B cell (primary cell): ENCODE results near the gene ADAMTS14. TPM values are rescaled to one million over a fixed set of nuclear protein-coding genes. Genes with fewer than 3 reads are reported as not detected.

ENCODE experiments used
- ATAC-seq: fragments of 200-7000 bp; cut with Tn5 transposase; one replicate; pipeline ENCODE4 v1.10.0; 2021; ENCODE audit warnings: low read depth, mild to moderate bottlenecking, moderate number of reproducible peaks, moderate library complexity
- CTCF ChIA-PET: fragments of 350-600 bp; sonication (Branson Sonifier 250); formaldehyde crosslinking; loops from one replicate; lab custom pipeline; 2021; ENCODE audit warnings: antibody characterized with exemption, inconsistent platforms; lab: Charles Lee
- POLR2A ChIA-PET: fragments of 350-600 bp; sonication (Branson Sonifier 250); formaldehyde crosslinking; loops from one replicate; lab custom pipeline; 2021; ENCODE audit warnings: antibody characterized with exemption; lab: Charles Lee
- DNase-seq: peaks from one replicate; pipeline ENCODE4 v3.0.0; 2013
- H2AFZ ChIP-seq: 2 replicates; pipeline ENCODE4 v1.6.1; 2012; ENCODE audit warnings: mild to moderate bottlenecking, low read depth, low read length; ENCODE audit not compliant: insufficient read depth, poor library complexity, severe bottlenecking
- H3K27ac ChIP-seq, 2 donors: 1 replicate in 1 of 2; 2 replicates in 1 of 2; pipeline ENCODE4 v1.5.1; 2012 to 2013; ENCODE audit warnings: low read length in 2 of 2, mild to moderate bottlenecking in 2 of 2, moderate library complexity in 1 of 2
- H3K27me3 ChIP-seq, 4 experiments: fragments of 200-600 bp in 1 of 4; sonication (generic) in 1 of 4; replicated peaks in 1 of 4; 1 replicate in 2 of 4; 2 replicates in 2 of 4; pipeline versions ENCODE4 v1.6.1 to v1.7.0; 2013 to 2016; ENCODE audit warnings: low read length in 3 of 4, mild to moderate bottlenecking in 2 of 4, mixed read lengths in 1 of 4, moderate library complexity in 1 of 4; ENCODE audit not compliant: insufficient read depth in 4 of 4, control insufficient read depth in 3 of 4; ENCODE audit errors: control extremely low read depth in 1 of 4
- H3K36me3 ChIP-seq, 2 experiments: replicated peaks in 1 of 2; 1 replicate in 1 of 2; 2 replicates in 1 of 2; pipeline versions ENCODE4 v1.6.1 to v1.7.1; 2013; ENCODE audit warnings: low read length in 1 of 2; ENCODE audit not compliant: insufficient read depth in 2 of 2, control insufficient read depth in 1 of 2; ENCODE audit errors: control extremely low read depth in 1 of 2, extremely low read depth in 1 of 2
- H3K4me1 ChIP-seq, 2 donors: fragments of 200-600 bp in 1 of 2; sonication (generic) in 1 of 2; 1 replicate in 1 of 2; 2 replicates in 1 of 2; pipeline versions ENCODE4 v1.5.1 to v1.6.1; 2013 to 2017; ENCODE audit warnings: low read length in 2 of 2; ENCODE audit not compliant: control insufficient read depth in 2 of 2, insufficient read depth in 2 of 2
- H3K4me2 ChIP-seq: replicated peaks from 2 replicates; pipeline ENCODE3; 2012; ENCODE audit warnings: mild to moderate bottlenecking, low read depth, low read length; ENCODE audit not compliant: poor library complexity, severe bottlenecking
- H3K4me3 ChIP-seq, 5 experiments: fragments of 200-600 bp in 1 of 5; sonication (generic) in 1 of 5; 1 replicate in 3 of 5; 2 replicates in 2 of 5; pipeline versions ENCODE4 v1.5.1 to v1.7.0; 2011 to 2016; ENCODE audit warnings: low read length in 4 of 5, mild to moderate bottlenecking in 4 of 5, low read depth in 2 of 5, control low read depth in 1 of 5, moderate library complexity in 1 of 5; ENCODE audit not compliant: insufficient read depth in 1 of 5; ENCODE audit errors: control extremely low read depth in 1 of 5, extremely low read depth in 1 of 5
- H3K79me2 ChIP-seq: fragments of 200-600 bp; sonication (generic); one replicate; pipeline ENCODE4 v1.6.0; 2016; ENCODE audit warnings: low read length; ENCODE audit not compliant: control insufficient read depth, insufficient read depth
- H3K9ac ChIP-seq: fragments of 200-600 bp; sonication (generic); 2 replicates; pipeline ENCODE4 v1.6.1; 2017; ENCODE audit warnings: mild to moderate bottlenecking, low read length, moderate library complexity
- H3K9me3 ChIP-seq, 3 donors: one replicate each; pipeline versions ENCODE4 v1.6.1 to v1.7.1; 2013; ENCODE audit warnings: low read length in 2 of 3; ENCODE audit not compliant: control insufficient read depth in 2 of 3, insufficient read depth in 1 of 3; ENCODE audit errors: control extremely low read depth in 1 of 3
- H4K20me1 ChIP-seq: 2 replicates; pipeline ENCODE4 v1.6.0; 2012; ENCODE audit warnings: mild to moderate bottlenecking, low read length; ENCODE audit not compliant: insufficient read depth, control insufficient read depth, poor library complexity, severe bottlenecking
- H3K27ac Mint-ChIP-seq: one replicate; pipeline ENCODE4 v1.8.0; 2021; ENCODE audit warnings: mixed read lengths
- H3K27me3 Mint-ChIP-seq: one replicate; pipeline ENCODE4 v1.8.0; 2021; ENCODE audit warnings: mixed read lengths
- H3K4me1 Mint-ChIP-seq: one replicate; pipeline ENCODE4 v1.8.0; 2021; ENCODE audit warnings: mixed read lengths
- H3K4me3 Mint-ChIP-seq: one replicate; pipeline ENCODE4 v1.8.0; 2021; ENCODE audit warnings: mixed read lengths
- H3K9me3 Mint-ChIP-seq: one replicate; pipeline ENCODE4 v1.8.0; 2022; ENCODE audit warnings: mixed read lengths; ENCODE audit not compliant: insufficient read depth
- CTCF ChIP-seq: fragments of 200-600 bp; IDR thresholded peaks from one replicate; pipeline ENCODE4 v1.8.0; 2022; ENCODE audit warnings: antibody characterized with exemption, mild to moderate bottlenecking
- EZH2 ChIP-seq: IDR thresholded peaks from 2 replicates; pipeline ENCODE4 v1.6.1; 2012; ENCODE audit warnings: borderline replicate concordance, low read depth, mild to moderate bottlenecking, moderate library complexity, low read length; ENCODE audit not compliant: insufficient read depth, poor library complexity, severe bottlenecking
- WGBS: methylation state at CpG from one replicate; pipeline ENCODE4 v1.1.5; 2013; ENCODE audit warnings: missing lambda C conversion rate; ENCODE audit not compliant: insufficient coverage; 5-methylcytosine and 5-hydroxymethylcytosine counted together
- intact Hi-C: fragments of 100-400 bp; cut with micrococcal nuclease; formaldehyde crosslinking; loops from one replicate; pipeline ENCODE4 v1.10.0; 2022
- polyA plus RNA-seq: library from polyadenylated mRNA; depleted of rRNA; stranded (reverse); fragments of >200 nt; gene quantifications from 2 replicates; pipeline ENCODE4 v1.2.3, GENCODE V29; 2012
- total RNA-seq, 2 donors: library from RNA; stranded (reverse); fragments of 120-200 nt in 1 of 2; gene quantifications; 1 replicate in 1 of 2; 2 replicates in 1 of 2; pipeline versions ENCODE4 v1.2.3 to v1.2.4, GENCODE V29; 2013 to 2022

ADAMTS14 gene
- total and polyA plus RNA-seq, 2 donors (not counting 1 experiment from before 2014, with no cell fraction given): not detected

- CTCF ChIA-PET: no interaction called here
Observed at GRCh38 chr10:70699659-70700174, 27.4 kb downstream of the ADAMTS14 start.

More at GRCh38 chr10:70699659-70700174, 27.4 kb downstream of the ADAMTS14 start:
- Histone ChIP-seq H2AFZ (no peak overlapping the region), H3K36me3 (no peaks in the 10 kb centered on the region), H3K79me2 (no peaks in the 10 kb centered on the region), H3K27me3 (no peaks in the 10 kb centered on the region), H3K4me2 (no peak overlapping the region), H3K4me1 (no peaks in the 10 kb centered on the region), H3K27ac (no peak overlapping the region), H4K20me1 (no peaks in the 10 kb centered on the region), H3K9ac (no peak overlapping the region), H3K4me3 (no peak overlapping the region), H3K9me3 (no peaks in the 10 kb centered on the region)
- no peak for DNase-seq
- Mint-ChIP-seq H3K27ac (no peak overlapping the region), H3K4me1 (no peaks in the 10 kb centered on the region), H3K9me3 (no peaks in the 10 kb centered on the region), H3K4me3 (no peak overlapping the region), H3K27me3 (no peaks in the 10 kb centered on the region)
- intact Hi-C loops: no loop called here
- no peak for ATAC-seq
- POLR2A ChIA-PET: no interaction called here
- TF ChIP-seq CTCF: no peak
- TF ChIP-seq EZH2: no peak
- WGBS: 85% methylated on average over 10 of the region's 10 CpGs
